WTC11 (cell line): Measurements from ENCODE around the gene USP50. TPM values are rescaled to one million over a fixed set of nuclear protein-coding genes. Genes with fewer than 3 reads are reported as not detected.

Experiments used
- ATAC-seq: fragments of 200-7000 bp; cut with Tn5 transposase; 2 replicates; pipeline ENCODE4 v1.10.0; 2021; ENCODE audit warnings: mild to moderate bottlenecking, moderate library complexity
- CTCF ChIA-PET: fragments of 300-600 bp; sonication (Branson Sonifier 250); formaldehyde crosslinking; loops from one replicate; lab custom pipeline; 2021; ENCODE audit warnings: antibody characterized with exemption; lab: Charles Lee
- POLR2A ChIA-PET: fragments of 350-600 bp; sonication (Branson Sonifier 250); formaldehyde crosslinking; loops from one replicate; lab custom pipeline; 2021; ENCODE audit warnings: antibody characterized with exemption; lab: Charles Lee
- DNase-seq: peaks from one replicate; pipeline ENCODE4 v3.0.0; 2021; ENCODE audit warnings: low spot score
- H3K27ac Mint-ChIP-seq: 2 replicates; pipeline ENCODE4 v1.8.0; 2021; ENCODE audit warnings: mixed read lengths
- H3K27me3 Mint-ChIP-seq: 2 replicates; pipeline ENCODE4 v1.8.0; 2021; ENCODE audit warnings: low read depth, mild to moderate bottlenecking, moderate library complexity, mixed read lengths
- H3K36me3 Mint-ChIP-seq: 2 replicates; pipeline ENCODE4 v1.8.0; 2021; ENCODE audit warnings: mixed read lengths
- H3K4me1 Mint-ChIP-seq: 2 replicates; pipeline ENCODE4 v1.8.0; 2022; ENCODE audit warnings: mixed read lengths
- H3K4me3 Mint-ChIP-seq: 2 replicates; pipeline ENCODE4 v1.8.0; 2021; ENCODE audit warnings: mild to moderate bottlenecking, moderate library complexity, mixed read lengths
- H3K9me3 Mint-ChIP-seq: 2 replicates; pipeline ENCODE4 v1.8.0; 2021; ENCODE audit warnings: mixed read lengths
- ETV6 ChIP-seq: sonication (generic); formaldehyde crosslinking; IDR thresholded peaks from 2 replicates; pipeline ENCODE4 v1.8.1; 2022; ENCODE audit warnings: mild to moderate bottlenecking, missing genetic modification reagents
- FOXJ3 ChIP-seq: sonication (generic); formaldehyde crosslinking; IDR thresholded peaks from 2 replicates; pipeline ENCODE4 v1.9.0; 2021; ENCODE audit warnings: missing genetic modification reagents, mild to moderate bottlenecking, borderline replicate concordance
- GTF2I ChIP-seq: fragments of 250-450 bp; sonication (Bioruptor Pico); conservative IDR thresholded peaks from 2 replicates; pipeline ENCODE4 v1.4.0; 2021; ENCODE audit warnings: mild to moderate bottlenecking
- IRF2 ChIP-seq: sonication (generic); formaldehyde crosslinking; IDR thresholded peaks from 2 replicates; pipeline ENCODE4 v1.8.0; 2022; ENCODE audit warnings: low read depth, missing genetic modification reagents, borderline replicate concordance
- MYBL2 ChIP-seq: sonication (generic); formaldehyde crosslinking; IDR thresholded peaks from 2 replicates; pipeline ENCODE4 v1.8.1; 2023; ENCODE audit warnings: mild to moderate bottlenecking, moderate library complexity, missing genetic modification reagents
- NR2C2 ChIP-seq: sonication (generic); formaldehyde crosslinking; IDR thresholded peaks from 2 replicates; pipeline ENCODE4 v1.8.0; 2022; ENCODE audit warnings: mild to moderate bottlenecking, missing genetic modification reagents
- RELA ChIP-seq: sonication (generic); formaldehyde crosslinking; IDR thresholded peaks from 2 replicates; pipeline ENCODE4 v1.8.1; 2022; ENCODE audit warnings: missing genetic modification reagents, mild to moderate bottlenecking, borderline replicate concordance
- ZNF121 ChIP-seq: sonication (generic); formaldehyde crosslinking; IDR thresholded peaks from 2 replicates; pipeline ENCODE4 v1.8.0; 2023; ENCODE audit warnings: missing genetic modification reagents
- ZNF416 ChIP-seq: fragments of 250-450 bp; sonication (Bioruptor Pico); IDR thresholded peaks from 2 replicates; pipeline ENCODE4 v1.9.0; 2021; ENCODE audit warnings: mild to moderate bottlenecking, inconsistent platforms
- total RNA-seq: library from RNA; stranded (reverse); gene quantifications from 3 replicates; pipeline ENCODE4 v1.2.3, GENCODE V29; 2021
- TF ChIP-seq, protein P1 (sequence below): sonication (generic); formaldehyde crosslinking; IDR thresholded peaks from 2 replicates; pipeline ENCODE4 v1.8.0; 2023; ENCODE audit warnings: missing genetic modification reagents, mild to moderate bottlenecking, borderline replicate concordance
- TF ChIP-seq, protein P2 (sequence below): fragments of 250-450 bp; sonication (Bioruptor Pico); IDR thresholded peaks from 2 replicates; pipeline ENCODE4 v1.9.0; 2021; ENCODE audit warnings: mild to moderate bottlenecking
- TF ChIP-seq, protein P3 (sequence below): sonication (generic); formaldehyde crosslinking; IDR thresholded peaks from 2 replicates; pipeline ENCODE4 v1.8.1; 2023; ENCODE audit warnings: mild to moderate bottlenecking, missing genetic modification reagents
- TF ChIP-seq, protein P4 (sequence below): sonication (generic); formaldehyde crosslinking; IDR thresholded peaks from 2 replicates; pipeline ENCODE4 v1.8.1; 2022; ENCODE audit warnings: mild to moderate bottlenecking, moderate library complexity, missing genetic modification reagents
- TF ChIP-seq, protein P5 (sequence below): sonication (generic); formaldehyde crosslinking; IDR thresholded peaks from 2 replicates; pipeline ENCODE4 v1.8.0; 2022; ENCODE audit warnings: mild to moderate bottlenecking, missing genetic modification reagents
- TF ChIP-seq, protein P6 (sequence below): sonication (generic); formaldehyde crosslinking; IDR thresholded peaks from 2 replicates; pipeline ENCODE4 v1.8.1; 2022; ENCODE audit warnings: low read depth, mild to moderate bottlenecking, moderate library complexity, missing genetic modification reagents, borderline replicate concordance
- TF ChIP-seq, protein P7 (sequence below): fragments of 200-600 bp; IDR thresholded peaks from 2 replicates; pipeline ENCODE4 v1.8.0; 2022; ENCODE audit warnings: antibody characterized with exemption

Gene USP50
- total RNA-seq, 1 experiment from 2014 or later, result not detected

DNA sequence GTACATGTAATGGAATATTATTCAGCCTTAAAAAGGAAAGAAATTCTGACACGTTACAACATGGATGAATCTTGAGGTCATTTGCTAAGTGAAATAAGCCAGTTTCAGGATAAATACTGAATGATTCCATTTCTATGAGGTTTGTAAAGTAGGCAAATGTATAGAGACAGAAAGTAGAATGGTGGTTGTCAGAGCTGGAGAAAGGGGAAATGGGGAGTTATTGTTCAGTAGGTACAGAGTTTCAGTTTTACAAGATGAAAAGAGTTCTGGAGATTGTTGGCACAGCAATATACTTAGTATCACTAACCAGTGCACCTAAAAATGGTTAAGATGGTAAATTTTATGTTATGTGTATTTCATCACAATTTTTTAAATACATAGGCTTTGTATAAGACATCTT, 61.7 kb downstream of the USP50 start:
- no peak for TF ChIP-seq ETV6
- no peak for TF ChIP-seq IRF2 (CRISPR knock-in tag)
- TF ChIP-seq, protein P1, sequence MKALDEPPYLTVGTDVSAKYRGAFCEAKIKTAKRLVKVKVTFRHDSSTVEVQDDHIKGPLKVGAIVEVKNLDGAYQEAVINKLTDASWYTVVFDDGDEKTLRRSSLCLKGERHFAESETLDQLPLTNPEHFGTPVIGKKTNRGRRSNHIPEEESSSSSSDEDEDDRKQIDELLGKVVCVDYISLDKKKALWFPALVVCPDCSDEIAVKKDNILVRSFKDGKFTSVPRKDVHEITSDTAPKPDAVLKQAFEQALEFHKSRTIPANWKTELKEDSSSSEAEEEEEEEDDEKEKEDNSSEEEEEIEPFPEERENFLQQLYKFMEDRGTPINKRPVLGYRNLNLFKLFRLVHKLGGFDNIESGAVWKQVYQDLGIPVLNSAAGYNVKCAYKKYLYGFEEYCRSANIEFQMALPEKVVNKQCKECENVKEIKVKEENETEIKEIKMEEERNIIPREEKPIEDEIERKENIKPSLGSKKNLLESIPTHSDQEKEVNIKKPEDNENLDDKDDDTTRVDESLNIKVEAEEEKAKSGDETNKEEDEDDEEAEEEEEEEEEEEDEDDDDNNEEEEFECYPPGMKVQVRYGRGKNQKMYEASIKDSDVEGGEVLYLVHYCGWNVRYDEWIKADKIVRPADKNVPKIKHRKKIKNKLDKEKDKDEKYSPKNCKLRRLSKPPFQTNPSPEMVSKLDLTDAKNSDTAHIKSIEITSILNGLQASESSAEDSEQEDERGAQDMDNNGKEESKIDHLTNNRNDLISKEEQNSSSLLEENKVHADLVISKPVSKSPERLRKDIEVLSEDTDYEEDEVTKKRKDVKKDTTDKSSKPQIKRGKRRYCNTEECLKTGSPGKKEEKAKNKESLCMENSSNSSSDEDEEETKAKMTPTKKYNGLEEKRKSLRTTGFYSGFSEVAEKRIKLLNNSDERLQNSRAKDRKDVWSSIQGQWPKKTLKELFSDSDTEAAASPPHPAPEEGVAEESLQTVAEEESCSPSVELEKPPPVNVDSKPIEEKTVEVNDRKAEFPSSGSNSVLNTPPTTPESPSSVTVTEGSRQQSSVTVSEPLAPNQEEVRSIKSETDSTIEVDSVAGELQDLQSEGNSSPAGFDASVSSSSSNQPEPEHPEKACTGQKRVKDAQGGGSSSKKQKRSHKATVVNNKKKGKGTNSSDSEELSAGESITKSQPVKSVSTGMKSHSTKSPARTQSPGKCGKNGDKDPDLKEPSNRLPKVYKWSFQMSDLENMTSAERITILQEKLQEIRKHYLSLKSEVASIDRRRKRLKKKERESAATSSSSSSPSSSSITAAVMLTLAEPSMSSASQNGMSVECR, result no peak
- TF ChIP-seq, protein P2, sequence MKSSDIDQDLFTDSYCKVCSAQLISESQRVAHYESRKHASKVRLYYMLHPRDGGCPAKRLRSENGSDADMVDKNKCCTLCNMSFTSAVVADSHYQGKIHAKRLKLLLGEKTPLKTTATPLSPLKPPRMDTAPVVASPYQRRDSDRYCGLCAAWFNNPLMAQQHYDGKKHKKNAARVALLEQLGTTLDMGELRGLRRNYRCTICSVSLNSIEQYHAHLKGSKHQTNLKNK (CRISPR knock-in tag), result no peak
- TF ChIP-seq GTF2I (CRISPR knock-in tag), result no peak
- TF ChIP-seq FOXJ3 (CRISPR knock-in tag), result no peak
- TF ChIP-seq NR2C2 (CRISPR knock-in tag), result no peak
- TF ChIP-seq, protein P3, sequence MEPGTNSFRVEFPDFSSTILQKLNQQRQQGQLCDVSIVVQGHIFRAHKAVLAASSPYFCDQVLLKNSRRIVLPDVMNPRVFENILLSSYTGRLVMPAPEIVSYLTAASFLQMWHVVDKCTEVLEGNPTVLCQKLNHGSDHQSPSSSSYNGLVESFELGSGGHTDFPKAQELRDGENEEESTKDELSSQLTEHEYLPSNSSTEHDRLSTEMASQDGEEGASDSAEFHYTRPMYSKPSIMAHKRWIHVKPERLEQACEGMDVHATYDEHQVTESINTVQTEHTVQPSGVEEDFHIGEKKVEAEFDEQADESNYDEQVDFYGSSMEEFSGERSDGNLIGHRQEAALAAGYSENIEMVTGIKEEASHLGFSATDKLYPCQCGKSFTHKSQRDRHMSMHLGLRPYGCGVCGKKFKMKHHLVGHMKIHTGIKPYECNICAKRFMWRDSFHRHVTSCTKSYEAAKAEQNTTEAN (CRISPR knock-in tag), result no peak
- TF ChIP-seq, protein P4, sequence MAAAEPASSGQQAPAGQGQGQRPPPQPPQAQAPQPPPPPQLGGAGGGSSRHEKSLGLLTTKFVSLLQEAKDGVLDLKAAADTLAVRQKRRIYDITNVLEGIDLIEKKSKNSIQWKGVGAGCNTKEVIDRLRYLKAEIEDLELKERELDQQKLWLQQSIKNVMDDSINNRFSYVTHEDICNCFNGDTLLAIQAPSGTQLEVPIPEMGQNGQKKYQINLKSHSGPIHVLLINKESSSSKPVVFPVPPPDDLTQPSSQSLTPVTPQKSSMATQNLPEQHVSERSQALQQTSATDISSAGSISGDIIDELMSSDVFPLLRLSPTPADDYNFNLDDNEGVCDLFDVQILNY (CRISPR knock-in tag), result no peak
- TF ChIP-seq RELA (CRISPR knock-in tag), result no peak
- no peak for TF ChIP-seq ZNF416 (CRISPR knock-in tag)
- TF ChIP-seq, protein P5, sequence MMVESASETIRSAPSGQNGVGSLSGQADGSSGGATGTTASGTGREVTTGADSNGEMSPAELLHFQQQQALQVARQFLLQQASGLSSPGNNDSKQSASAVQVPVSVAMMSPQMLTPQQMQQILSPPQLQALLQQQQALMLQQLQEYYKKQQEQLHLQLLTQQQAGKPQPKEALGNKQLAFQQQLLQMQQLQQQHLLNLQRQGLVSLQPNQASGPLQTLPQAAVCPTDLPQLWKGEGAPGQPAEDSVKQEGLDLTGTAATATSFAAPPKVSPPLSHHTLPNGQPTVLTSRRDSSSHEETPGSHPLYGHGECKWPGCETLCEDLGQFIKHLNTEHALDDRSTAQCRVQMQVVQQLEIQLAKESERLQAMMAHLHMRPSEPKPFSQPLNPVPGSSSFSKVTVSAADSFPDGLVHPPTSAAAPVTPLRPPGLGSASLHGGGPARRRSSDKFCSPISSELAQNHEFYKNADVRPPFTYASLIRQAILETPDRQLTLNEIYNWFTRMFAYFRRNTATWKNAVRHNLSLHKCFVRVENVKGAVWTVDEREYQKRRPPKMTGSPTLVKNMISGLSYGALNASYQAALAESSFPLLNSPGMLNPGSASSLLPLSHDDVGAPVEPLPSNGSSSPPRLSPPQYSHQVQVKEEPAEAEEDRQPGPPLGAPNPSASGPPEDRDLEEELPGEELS (CRISPR knock-in tag), result no peak
- TF ChIP-seq ZNF121 (CRISPR knock-in tag), result no peak
- no peak for TF ChIP-seq MYBL2 (CRISPR knock-in tag)
- TF ChIP-seq, protein P6, sequence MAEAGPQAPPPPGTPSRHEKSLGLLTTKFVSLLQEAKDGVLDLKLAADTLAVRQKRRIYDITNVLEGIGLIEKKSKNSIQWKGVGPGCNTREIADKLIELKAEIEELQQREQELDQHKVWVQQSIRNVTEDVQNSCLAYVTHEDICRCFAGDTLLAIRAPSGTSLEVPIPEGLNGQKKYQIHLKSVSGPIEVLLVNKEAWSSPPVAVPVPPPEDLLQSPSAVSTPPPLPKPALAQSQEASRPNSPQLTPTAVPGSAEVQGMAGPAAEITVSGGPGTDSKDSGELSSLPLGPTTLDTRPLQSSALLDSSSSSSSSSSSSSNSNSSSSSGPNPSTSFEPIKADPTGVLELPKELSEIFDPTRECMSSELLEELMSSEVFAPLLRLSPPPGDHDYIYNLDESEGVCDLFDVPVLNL (CRISPR knock-in tag), result no peak
- TF ChIP-seq, protein P7, sequence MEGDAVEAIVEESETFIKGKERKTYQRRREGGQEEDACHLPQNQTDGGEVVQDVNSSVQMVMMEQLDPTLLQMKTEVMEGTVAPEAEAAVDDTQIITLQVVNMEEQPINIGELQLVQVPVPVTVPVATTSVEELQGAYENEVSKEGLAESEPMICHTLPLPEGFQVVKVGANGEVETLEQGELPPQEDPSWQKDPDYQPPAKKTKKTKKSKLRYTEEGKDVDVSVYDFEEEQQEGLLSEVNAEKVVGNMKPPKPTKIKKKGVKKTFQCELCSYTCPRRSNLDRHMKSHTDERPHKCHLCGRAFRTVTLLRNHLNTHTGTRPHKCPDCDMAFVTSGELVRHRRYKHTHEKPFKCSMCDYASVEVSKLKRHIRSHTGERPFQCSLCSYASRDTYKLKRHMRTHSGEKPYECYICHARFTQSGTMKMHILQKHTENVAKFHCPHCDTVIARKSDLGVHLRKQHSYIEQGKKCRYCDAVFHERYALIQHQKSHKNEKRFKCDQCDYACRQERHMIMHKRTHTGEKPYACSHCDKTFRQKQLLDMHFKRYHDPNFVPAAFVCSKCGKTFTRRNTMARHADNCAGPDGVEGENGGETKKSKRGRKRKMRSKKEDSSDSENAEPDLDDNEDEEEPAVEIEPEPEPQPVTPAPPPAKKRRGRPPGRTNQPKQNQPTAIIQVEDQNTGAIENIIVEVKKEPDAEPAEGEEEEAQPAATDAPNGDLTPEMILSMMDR, result no peak
- Mint-ChIP-seq H3K4me1 (no peaks in the 10 kb centered on the region), H3K27me3 (no peaks in the 10 kb centered on the region), H3K4me3 (no peak overlapping the region), H3K36me3 (peaks cover 47% of the 10 kb centered on the region), H3K27ac (no peak overlapping the region), H3K9me3 (peaks cover 5% of the 10 kb centered on the region)
- CTCF ChIA-PET, result no interaction called here
- ATAC-seq (no peak), DNase-seq (no peak)
- POLR2A ChIA-PET, result interaction anchor here (0.7 kb wide), 1 partner anchor 25 kb away, joined by 6 read pairs; no protein-coding TSS in a partner anchor
